GM18502 (cell line): ENCODE results near the gene CHM.
A peak's percentile ranks its signal among the peaks of the same experiment; 100 is the strongest.
"Not testable (repeated sequence)": the region's sequence is repeated elsewhere in the genome, so short reads cannot be mapped to it uniquely, and the experiment has no call there.

Experiments
- ATAC-seq: cut with Tn5 transposase; IDR thresholded peaks from one replicate; pipeline ENCODE4 v1.9.1; 2021; ENCODE audit warnings: mild to moderate bottlenecking; ENCODE audit not compliant: unreplicated experiment, poor library complexity

The CHM gene

GRCh38 chrX:85916656-85917280 is 130.6 kb downstream of the CHM start:
- ATAC-seq = not testable (repeated sequence)

- ATAC-seq = no peak
These were observed 132.9 kb downstream of the CHM start for GRCh38 chrX:85914431-85914830.

- peak; percentile 44 for ATAC-seq
These were observed 140.0 kb downstream of the CHM start for GRCh38 chrX:85907316-85907715.

- no peak for ATAC-seq
These were observed 141.0 kb downstream of the CHM start for GRCh38 chrX:85906399-85906798.

- ATAC-seq = no peak
These were observed 141.5 kb downstream of the CHM start for GRCh38 chrX:85905851-85906250.

- ATAC-seq = no peak
These were observed 143.5 kb downstream of the CHM start for GRCh38 chrX:85903692-85904471.

- ATAC-seq = no peak
These were observed 149.8 kb downstream of the CHM start for GRCh38 chrX:85897362-85898126.

- ATAC-seq = no peak
These were observed 164.8 kb downstream of the CHM start for GRCh38 chrX:85882601-85883000.

GRCh38 chrX:85870585-85870984 is 176.8 kb downstream of the CHM start:
- ATAC-seq = no peak

- ATAC-seq = no peak
These were observed 182.0 kb downstream of the CHM start for GRCh38 chrX:85865324-85865723.

- no peak for ATAC-seq
These were observed 187.9 kb downstream of the CHM start for GRCh38 chrX:85859426-85859825.

- peak; percentile 89 for ATAC-seq
These were observed 195.9 kb downstream of the CHM start for GRCh38 chrX:85851418-85851817.

GRCh38 chrX:85836868-85837267 is 210.5 kb downstream of the CHM start:
- no peak for ATAC-seq

- ATAC-seq = no peak
These were observed 218.6 kb downstream of the CHM start for GRCh38 chrX:85828771-85829170.

- no peak for ATAC-seq
These were observed 232.1 kb downstream of the CHM start for GRCh38 chrX:85815203-85815751.
